ENCODE data around the gene HIC2. TPM values are rescaled to one million over a fixed set of nuclear protein-coding genes. Genes with fewer than 3 reads are reported as not detected.

Gene HIC2
- total RNA-seq, 1 experiment from 2014 or later = 5.4 TPM

GRCh38 chr22:21443057-21443734 is 26.0 kb downstream of the HIC2 start:
- no peaks in the 10 kb centered on the region for H3K4me1 ChIP-seq (replicated peaks)
- H3K4me3 ChIP-seq = no peak overlapping the region
- DNase-seq (ENCODE audit: low read depth in 1 of 2, low spot score in 2 of 2) = peak in 1 of 2 experiments; percentile 39
- H3K36me3 ChIP-seq = peaks cover 31% of the 10 kb centered on the region
- H3K27ac ChIP-seq = no peak overlapping the region
- H3K27me3 ChIP-seq (replicated peaks) = no peaks in the 10 kb centered on the region
- H3K9me3 ChIP-seq (replicated peaks) = no peaks in the 10 kb centered on the region

- Histone ChIP-seq H3K9me3 (replicated peaks) (no peaks in the 10 kb centered on the region), H3K4me3 (no peak overlapping the region), H3K36me3 (peaks cover 33% of the 10 kb centered on the region), H3K4me1 (replicated peaks) (no peaks in the 10 kb centered on the region), H3K27me3 (replicated peaks) (no peaks in the 10 kb centered on the region), H3K27ac (no peak overlapping the region)
- peak in 1 of 2 experiments; percentile 35 for DNase-seq (ENCODE audit: low read depth in 1 of 2, low spot score in 2 of 2)
These were observed 26.7 kb downstream of the HIC2 start for GRCh38 chr22:21443735-21444421.

GRCh38 chr22:21444701-21445436 is 27.7 kb downstream of the HIC2 start:
- no peaks in the 10 kb centered on the region for H3K4me1 ChIP-seq (replicated peaks)
- peaks cover 36% of the 10 kb centered on the region for H3K36me3 ChIP-seq
- DNase-seq (ENCODE audit: low read depth in 1 of 2, low spot score in 2 of 2) = peak in 1 of 2 experiments; percentile 37
- no peaks in the 10 kb centered on the region for H3K9me3 ChIP-seq (replicated peaks)
- no peaks in the 10 kb centered on the region for H3K27me3 ChIP-seq (replicated peaks)
- H3K27ac ChIP-seq = no peak overlapping the region
- H3K4me3 ChIP-seq = no peak overlapping the region

- H3K9me3 ChIP-seq (replicated peaks) = no peaks in the 10 kb centered on the region
- DNase-seq (ENCODE audit: low read depth in 1 of 2, low spot score in 2 of 2) = peak in 1 of 2 experiments; percentile 38
- no peak overlapping the region for H3K27ac ChIP-seq
- H3K4me1 ChIP-seq (replicated peaks) = no peaks in the 10 kb centered on the region
- H3K27me3 ChIP-seq (replicated peaks) = no peaks in the 10 kb centered on the region
- H3K4me3 ChIP-seq = no peak overlapping the region
- peaks cover 36% of the 10 kb centered on the region for H3K36me3 ChIP-seq
These were observed 28.4 kb downstream of the HIC2 start for GRCh38 chr22:21445437-21446127.

- no peaks in the 10 kb centered on the region for H3K4me1 ChIP-seq (replicated peaks)
- no peak overlapping the region for H3K4me3 ChIP-seq
- no peaks in the 10 kb centered on the region for H3K9me3 ChIP-seq (replicated peaks)
- no peaks in the 10 kb centered on the region for H3K27me3 ChIP-seq (replicated peaks)
- H3K36me3 ChIP-seq = peaks cover 36% of the 10 kb centered on the region
- no peak overlapping the region for H3K27ac ChIP-seq
- DNase-seq (ENCODE audit: low read depth in 1 of 2, low spot score in 2 of 2) = no peak
These were observed 29.1 kb downstream of the HIC2 start for GRCh38 chr22:21446128-21446826.

GRCh38 chr22:21446827-21447690 is 29.9 kb downstream of the HIC2 start:
- H3K27ac ChIP-seq = no peak overlapping the region
- H3K4me1 ChIP-seq (replicated peaks) = no peaks in the 10 kb centered on the region
- DNase-seq (ENCODE audit: low read depth in 1 of 2, low spot score in 2 of 2) = peak in 1 of 2 experiments; percentile 40
- H3K27me3 ChIP-seq (replicated peaks) = no peaks in the 10 kb centered on the region
- no peaks in the 10 kb centered on the region for H3K9me3 ChIP-seq (replicated peaks)
- no peak overlapping the region for H3K4me3 ChIP-seq
- peaks cover 36% of the 10 kb centered on the region for H3K36me3 ChIP-seq

GRCh38 chr22:21447694-21448402 is 30.7 kb downstream of the HIC2 start:
- Histone ChIP-seq H3K36me3 (peaks cover 36% of the 10 kb centered on the region), H3K9me3 (replicated peaks) (no peaks in the 10 kb centered on the region), H3K4me1 (replicated peaks) (no peaks in the 10 kb centered on the region), H3K4me3 (no peak overlapping the region), H3K27ac (no peak overlapping the region), H3K27me3 (replicated peaks) (no peaks in the 10 kb centered on the region)
- peak in 1 of 2 experiments; percentile 36 for DNase-seq (ENCODE audit: low read depth in 1 of 2, low spot score in 2 of 2)

- peak in 1 of 2 experiments; percentile 37 for DNase-seq (ENCODE audit: low read depth in 1 of 2, low spot score in 2 of 2)
- H3K4me1 ChIP-seq (replicated peaks) = no peaks in the 10 kb centered on the region
- no peaks in the 10 kb centered on the region for H3K9me3 ChIP-seq (replicated peaks)
- peaks cover 32% of the 10 kb centered on the region for H3K36me3 ChIP-seq
- H3K4me3 ChIP-seq = no peak overlapping the region
- H3K27ac ChIP-seq = no peak overlapping the region
- H3K27me3 ChIP-seq (replicated peaks) = no peaks in the 10 kb centered on the region
These were observed 31.7 kb downstream of the HIC2 start for GRCh38 chr22:21448627-21449416.

GRCh38 chr22:21449531-21450319 is 32.6 kb downstream of the HIC2 start:
- Histone ChIP-seq H3K27me3 (replicated peaks) (no peaks in the 10 kb centered on the region), H3K27ac (no peak overlapping the region), H3K9me3 (replicated peaks) (no peaks in the 10 kb centered on the region), H3K36me3 (peaks cover 26% of the 10 kb centered on the region), H3K4me3 (no peak overlapping the region), H3K4me1 (replicated peaks) (no peaks in the 10 kb centered on the region)
- DNase-seq (ENCODE audit: low read depth in 1 of 2, low spot score in 2 of 2) = peak in 1 of 2 experiments; percentile 35

GRCh38 chr22:21450320-21450831 is 33.2 kb downstream of the HIC2 start:
- peaks cover 22% of the 10 kb centered on the region for H3K36me3 ChIP-seq
- no peak overlapping the region for H3K4me3 ChIP-seq
- H3K4me1 ChIP-seq (replicated peaks) = no peaks in the 10 kb centered on the region
- H3K27me3 ChIP-seq (replicated peaks) = no peaks in the 10 kb centered on the region
- DNase-seq (ENCODE audit: low read depth in 1 of 2, low spot score in 2 of 2) = peak in 1 of 2 experiments; percentile 33
- no peak overlapping the region for H3K27ac ChIP-seq
- no peaks in the 10 kb centered on the region for H3K9me3 ChIP-seq (replicated peaks)

All from SJSA1 (cell line).